GM12878 (cell line): Measurements from ENCODE around the gene SPINT2.

Experiments
- GABPA ChIP-seq: IDR thresholded peaks from 2 replicates; pipeline ENCODE4 v1.6.1; 2014; ENCODE audit warnings: antibody characterized with exemption, low read depth, mild to moderate bottlenecking, inconsistent platforms
- NFIC ChIP-seq: IDR thresholded peaks from 2 replicates; pipeline ENCODE4 v1.6.1; 2012; ENCODE audit warnings: low read depth, mild to moderate bottlenecking, inconsistent platforms, low read length, moderate library complexity
- POLR2AphosphoS5 ChIP-seq: IDR thresholded peaks from 2 replicates; pipeline ENCODE4 v1.6.1; 2011; ENCODE audit warnings: mild to moderate bottlenecking, low read length, inconsistent platforms
- STAT1 ChIP-seq: fragments of 450-650 bp; conservative IDR thresholded peaks from 2 replicates; pipeline ENCODE4 v1.6.1; 2014; ENCODE audit warnings: antibody characterized with exemption, mild to moderate bottlenecking
- TAF1 ChIP-seq: IDR thresholded peaks from 2 replicates; pipeline ENCODE4 v1.6.1; 2011; ENCODE audit warnings: mild to moderate bottlenecking, low read depth, low read length, borderline replicate concordance
- TF ChIP-seq, protein P1 (sequence below), 3 experiments: IDR thresholded peaks in 2 of 3; conservative IDR thresholded peaks in 1 of 3; 2 replicates each; pipeline ENCODE4 v1.5.1; 2011; ENCODE audit warnings: low read depth in 3 of 3, low read length in 3 of 3, mild to moderate bottlenecking in 3 of 3, control low read depth in 2 of 3, moderate library complexity in 2 of 3, inconsistent platforms in 1 of 3, mixed read lengths in 1 of 3; ENCODE audit not compliant: control insufficient read depth in 2 of 3, insufficient read depth in 1 of 3; ENCODE audit errors: extremely low read depth in 1 of 3
- TF ChIP-seq, protein P2 (sequence below): fragments of 450-650 bp; formaldehyde crosslinking; IDR thresholded peaks from 2 replicates; pipeline ENCODE4 v1.4.0; 2020; ENCODE audit warnings: mild to moderate bottlenecking, moderate library complexity
- TF ChIP-seq, protein P3 (sequence below): IDR thresholded peaks from 2 replicates; pipeline ENCODE4 v1.6.1; 2011; ENCODE audit warnings: mild to moderate bottlenecking, low read depth, low read length, moderate library complexity; ENCODE audit not compliant: insufficient replicate concordance
- TF ChIP-seq, protein P4 (sequence below): fragments of 450-650 bp; IDR thresholded peaks from 2 replicates; pipeline ENCODE4 v1.6.1; 2016; ENCODE audit warnings: mild to moderate bottlenecking, moderate library complexity, borderline replicate concordance

DNA sequence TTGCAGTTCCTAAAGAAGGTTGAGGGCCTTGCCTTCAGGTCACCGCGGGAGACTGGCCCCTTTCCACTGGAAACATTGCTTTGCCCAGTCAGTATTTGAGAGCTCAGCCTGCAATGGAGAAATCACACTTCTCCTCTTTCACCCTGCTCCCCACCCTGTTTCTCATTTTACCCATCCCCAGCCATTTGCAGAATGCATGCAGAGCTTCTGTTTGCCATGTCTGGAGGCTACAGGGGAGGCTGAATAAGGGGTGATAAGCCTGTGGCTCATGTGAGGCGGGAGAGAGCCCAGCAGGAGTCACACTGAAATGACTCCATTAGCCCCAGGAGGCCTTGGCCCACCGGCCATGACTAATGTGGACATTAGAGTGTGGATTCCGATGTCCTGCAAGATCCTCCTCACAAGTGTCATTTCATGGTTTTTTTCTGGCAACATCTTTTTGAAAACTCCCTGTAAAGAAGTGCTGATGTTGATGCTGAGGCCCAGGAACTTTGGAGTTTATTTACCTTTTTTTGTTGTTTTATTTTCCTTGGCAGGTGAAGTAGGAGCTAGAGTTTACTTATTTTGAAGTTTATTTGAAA lies 6.3 kb downstream of the SPINT2 start:
- no peak for TF ChIP-seq TAF1
- TF ChIP-seq, protein P1, sequence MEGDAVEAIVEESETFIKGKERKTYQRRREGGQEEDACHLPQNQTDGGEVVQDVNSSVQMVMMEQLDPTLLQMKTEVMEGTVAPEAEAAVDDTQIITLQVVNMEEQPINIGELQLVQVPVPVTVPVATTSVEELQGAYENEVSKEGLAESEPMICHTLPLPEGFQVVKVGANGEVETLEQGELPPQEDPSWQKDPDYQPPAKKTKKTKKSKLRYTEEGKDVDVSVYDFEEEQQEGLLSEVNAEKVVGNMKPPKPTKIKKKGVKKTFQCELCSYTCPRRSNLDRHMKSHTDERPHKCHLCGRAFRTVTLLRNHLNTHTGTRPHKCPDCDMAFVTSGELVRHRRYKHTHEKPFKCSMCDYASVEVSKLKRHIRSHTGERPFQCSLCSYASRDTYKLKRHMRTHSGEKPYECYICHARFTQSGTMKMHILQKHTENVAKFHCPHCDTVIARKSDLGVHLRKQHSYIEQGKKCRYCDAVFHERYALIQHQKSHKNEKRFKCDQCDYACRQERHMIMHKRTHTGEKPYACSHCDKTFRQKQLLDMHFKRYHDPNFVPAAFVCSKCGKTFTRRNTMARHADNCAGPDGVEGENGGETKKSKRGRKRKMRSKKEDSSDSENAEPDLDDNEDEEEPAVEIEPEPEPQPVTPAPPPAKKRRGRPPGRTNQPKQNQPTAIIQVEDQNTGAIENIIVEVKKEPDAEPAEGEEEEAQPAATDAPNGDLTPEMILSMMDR (IDR thresholded peaks at IDR 0.05 in 2 of 3, conservative IDR thresholded peaks at IDR 0.05 in 1 of 3; ENCODE audit: control insufficient read depth in 2 of 3, extremely low read depth in 1 of 3, insufficient read depth in 1 of 3, low read depth in 3 of 3, low read length in 3 of 3) = no peak
- no peak for TF ChIP-seq STAT1
- no peak for TF ChIP-seq GABPA
- TF ChIP-seq, protein P2, sequence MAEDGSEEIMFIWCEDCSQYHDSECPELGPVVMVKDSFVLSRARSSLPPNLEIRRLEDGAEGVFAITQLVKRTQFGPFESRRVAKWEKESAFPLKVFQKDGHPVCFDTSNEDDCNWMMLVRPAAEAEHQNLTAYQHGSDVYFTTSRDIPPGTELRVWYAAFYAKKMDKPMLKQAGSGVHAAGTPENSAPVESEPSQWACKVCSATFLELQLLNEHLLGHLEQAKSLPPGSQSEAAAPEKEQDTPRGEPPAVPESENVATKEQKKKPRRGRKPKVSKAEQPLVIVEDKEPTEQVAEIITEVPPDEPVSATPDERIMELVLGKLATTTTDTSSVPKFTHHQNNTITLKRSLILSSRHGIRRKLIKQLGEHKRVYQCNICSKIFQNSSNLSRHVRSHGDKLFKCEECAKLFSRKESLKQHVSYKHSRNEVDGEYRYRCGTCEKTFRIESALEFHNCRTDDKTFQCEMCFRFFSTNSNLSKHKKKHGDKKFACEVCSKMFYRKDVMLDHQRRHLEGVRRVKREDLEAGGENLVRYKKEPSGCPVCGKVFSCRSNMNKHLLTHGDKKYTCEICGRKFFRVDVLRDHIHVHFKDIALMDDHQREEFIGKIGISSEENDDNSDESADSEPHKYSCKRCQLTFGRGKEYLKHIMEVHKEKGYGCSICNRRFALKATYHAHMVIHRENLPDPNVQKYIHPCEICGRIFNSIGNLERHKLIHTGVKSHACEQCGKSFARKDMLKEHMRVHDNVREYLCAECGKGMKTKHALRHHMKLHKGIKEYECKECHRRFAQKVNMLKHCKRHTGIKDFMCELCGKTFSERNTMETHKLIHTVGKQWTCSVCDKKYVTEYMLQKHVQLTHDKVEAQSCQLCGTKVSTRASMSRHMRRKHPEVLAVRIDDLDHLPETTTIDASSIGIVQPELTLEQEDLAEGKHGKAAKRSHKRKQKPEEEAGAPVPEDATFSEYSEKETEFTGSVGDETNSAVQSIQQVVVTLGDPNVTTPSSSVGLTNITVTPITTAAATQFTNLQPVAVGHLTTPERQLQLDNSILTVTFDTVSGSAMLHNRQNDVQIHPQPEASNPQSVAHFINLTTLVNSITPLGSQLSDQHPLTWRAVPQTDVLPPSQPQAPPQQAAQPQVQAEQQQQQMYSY (CRISPR knock-in tag) = no peak
- TF ChIP-seq, protein P3, sequence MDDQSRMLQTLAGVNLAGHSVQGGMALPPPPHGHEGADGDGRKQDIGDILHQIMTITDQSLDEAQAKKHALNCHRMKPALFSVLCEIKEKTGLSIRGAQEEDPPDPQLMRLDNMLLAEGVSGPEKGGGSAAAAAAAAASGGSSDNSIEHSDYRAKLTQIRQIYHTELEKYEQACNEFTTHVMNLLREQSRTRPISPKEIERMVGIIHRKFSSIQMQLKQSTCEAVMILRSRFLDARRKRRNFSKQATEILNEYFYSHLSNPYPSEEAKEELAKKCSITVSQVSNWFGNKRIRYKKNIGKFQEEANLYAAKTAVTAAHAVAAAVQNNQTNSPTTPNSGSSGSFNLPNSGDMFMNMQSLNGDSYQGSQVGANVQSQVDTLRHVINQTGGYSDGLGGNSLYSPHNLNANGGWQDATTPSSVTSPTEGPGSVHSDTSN = no peak
- TF ChIP-seq, protein P4, sequence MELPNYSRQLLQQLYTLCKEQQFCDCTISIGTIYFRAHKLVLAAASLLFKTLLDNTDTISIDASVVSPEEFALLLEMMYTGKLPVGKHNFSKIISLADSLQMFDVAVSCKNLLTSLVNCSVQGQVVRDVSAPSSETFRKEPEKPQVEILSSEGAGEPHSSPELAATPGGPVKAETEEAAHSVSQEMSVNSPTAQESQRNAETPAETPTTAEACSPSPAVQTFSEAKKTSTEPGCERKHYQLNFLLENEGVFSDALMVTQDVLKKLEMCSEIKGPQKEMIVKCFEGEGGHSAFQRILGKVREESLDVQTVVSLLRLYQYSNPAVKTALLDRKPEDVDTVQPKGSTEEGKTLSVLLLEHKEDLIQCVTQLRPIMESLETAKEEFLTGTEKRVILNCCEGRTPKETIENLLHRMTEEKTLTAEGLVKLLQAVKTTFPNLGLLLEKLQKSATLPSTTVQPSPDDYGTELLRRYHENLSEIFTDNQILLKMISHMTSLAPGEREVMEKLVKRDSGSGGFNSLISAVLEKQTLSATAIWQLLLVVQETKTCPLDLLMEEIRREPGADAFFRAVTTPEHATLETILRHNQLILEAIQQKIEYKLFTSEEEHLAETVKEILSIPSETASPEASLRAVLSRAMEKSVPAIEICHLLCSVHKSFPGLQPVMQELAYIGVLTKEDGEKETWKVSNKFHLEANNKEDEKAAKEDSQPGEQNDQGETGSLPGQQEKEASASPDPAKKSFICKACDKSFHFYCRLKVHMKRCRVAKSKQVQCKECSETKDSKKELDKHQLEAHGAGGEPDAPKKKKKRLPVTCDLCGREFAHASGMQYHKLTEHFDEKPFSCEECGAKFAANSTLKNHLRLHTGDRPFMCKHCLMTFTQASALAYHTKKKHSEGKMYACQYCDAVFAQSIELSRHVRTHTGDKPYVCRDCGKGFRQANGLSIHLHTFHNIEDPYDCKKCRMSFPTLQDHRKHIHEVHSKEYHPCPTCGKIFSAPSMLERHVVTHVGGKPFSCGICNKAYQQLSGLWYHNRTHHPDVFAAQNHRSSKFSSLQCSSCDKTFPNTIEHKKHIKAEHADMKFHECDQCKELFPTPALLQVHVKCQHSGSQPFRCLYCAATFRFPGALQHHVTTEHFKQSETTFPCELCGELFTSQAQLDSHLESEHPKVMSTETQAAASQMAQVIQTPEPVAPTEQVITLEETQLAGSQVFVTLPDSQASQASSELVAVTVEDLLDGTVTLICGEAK = no peak
- no peak for TF ChIP-seq POLR2AphosphoS5
- no peak for TF ChIP-seq NFIC
